ENCODE data around the gene APOBEC3H. TPM values are rescaled to one million over a fixed set of nuclear protein-coding genes. Genes with fewer than 3 reads are reported as not detected.

The APOBEC3H gene
- total RNA-seq, 2 experiments from 2014 or later = 0.67 to 0.85 TPM

DNA sequence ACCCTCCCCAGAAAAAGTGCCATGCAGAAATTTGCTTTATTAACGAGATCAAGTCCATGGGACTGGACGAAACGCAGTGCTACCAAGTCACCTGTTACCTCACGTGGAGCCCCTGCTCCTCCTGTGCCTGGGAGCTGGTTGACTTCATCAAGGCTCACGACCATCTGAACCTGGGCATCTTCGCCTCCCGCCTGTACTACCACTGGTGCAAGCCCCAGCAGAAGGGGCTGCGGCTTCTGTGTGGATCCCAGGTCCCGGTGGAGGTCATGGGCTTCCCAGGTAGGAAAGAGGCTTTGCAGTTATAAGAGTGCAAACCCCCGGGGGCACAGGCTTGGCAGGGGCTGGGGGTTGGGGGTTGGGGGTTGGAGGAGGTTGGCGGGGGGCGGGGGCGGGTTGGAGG lies 4.2 kb downstream of the APOBEC3H start:
- Histone ChIP-seq H3K4me3 (ENCODE audit: low read length) (no peak overlapping the region), H3K27ac (ENCODE audit: low read depth in 1 of 2, low read length in 2 of 2) (no peak overlapping the region), H3K36me3 (ENCODE audit: insufficient read depth, low read length) (no peaks in the 10 kb centered on the region), H3K27me3 (ENCODE audit: control insufficient read depth in 1 of 2, insufficient read depth in 2 of 2, low read length in 2 of 2) (no peaks in the 10 kb centered on the region), H3K4me1 (ENCODE audit: insufficient read depth, low read length) (peaks cover 46% of the 10 kb centered on the region), H3K9me3 (ENCODE audit: control insufficient read depth in 1 of 2, insufficient read depth in 1 of 2, low read length in 2 of 2) (no peaks in the 10 kb centered on the region)
- intact Hi-C loops (cut with DNase I, micrococcal nuclease) = no loop called here
- Mint-ChIP-seq H3K9me3 (no peaks in the 10 kb centered on the region), H3K27ac (no peak overlapping the region), H3K36me3 (ENCODE audit: low read depth) (no peaks in the 10 kb centered on the region), H3K4me1 (ENCODE audit: low read depth) (peaks cover 41% of the 10 kb centered on the region), H3K27me3 (no peaks in the 10 kb centered on the region), H3K4me3 (no peak overlapping the region)
- DNase-seq = no peak
- ChIA-PET POLR2A (no interaction called here), CTCF (no interaction called here)
- no peak for ATAC-seq (ENCODE audit: poor library complexity)
- TF ChIP-seq, protein P1, sequence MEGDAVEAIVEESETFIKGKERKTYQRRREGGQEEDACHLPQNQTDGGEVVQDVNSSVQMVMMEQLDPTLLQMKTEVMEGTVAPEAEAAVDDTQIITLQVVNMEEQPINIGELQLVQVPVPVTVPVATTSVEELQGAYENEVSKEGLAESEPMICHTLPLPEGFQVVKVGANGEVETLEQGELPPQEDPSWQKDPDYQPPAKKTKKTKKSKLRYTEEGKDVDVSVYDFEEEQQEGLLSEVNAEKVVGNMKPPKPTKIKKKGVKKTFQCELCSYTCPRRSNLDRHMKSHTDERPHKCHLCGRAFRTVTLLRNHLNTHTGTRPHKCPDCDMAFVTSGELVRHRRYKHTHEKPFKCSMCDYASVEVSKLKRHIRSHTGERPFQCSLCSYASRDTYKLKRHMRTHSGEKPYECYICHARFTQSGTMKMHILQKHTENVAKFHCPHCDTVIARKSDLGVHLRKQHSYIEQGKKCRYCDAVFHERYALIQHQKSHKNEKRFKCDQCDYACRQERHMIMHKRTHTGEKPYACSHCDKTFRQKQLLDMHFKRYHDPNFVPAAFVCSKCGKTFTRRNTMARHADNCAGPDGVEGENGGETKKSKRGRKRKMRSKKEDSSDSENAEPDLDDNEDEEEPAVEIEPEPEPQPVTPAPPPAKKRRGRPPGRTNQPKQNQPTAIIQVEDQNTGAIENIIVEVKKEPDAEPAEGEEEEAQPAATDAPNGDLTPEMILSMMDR (IDR thresholded peaks at IDR 0.05) = no peak

DNA sequence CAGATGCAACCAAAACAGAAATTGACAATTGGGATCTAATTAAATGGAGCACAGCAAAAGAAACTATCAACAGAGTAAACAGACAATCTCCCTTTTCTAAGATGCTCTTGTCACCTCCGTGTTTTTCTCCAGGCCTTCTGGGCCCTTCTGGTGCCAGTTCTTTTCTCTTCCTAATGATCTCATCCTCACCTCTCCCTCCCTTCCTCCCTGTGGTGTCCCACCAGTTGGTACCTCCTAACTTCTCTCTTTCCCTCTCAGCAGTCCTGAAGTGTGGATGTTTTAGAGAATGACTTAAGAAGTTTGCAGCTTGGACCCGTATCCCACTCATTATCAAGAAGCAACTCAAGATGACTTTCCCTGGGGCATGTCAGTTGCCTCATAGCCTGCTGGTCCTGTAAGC lies 6.4 kb downstream of the APOBEC3H start:
- CTCF ChIA-PET = no interaction called here
- POLR2A ChIA-PET = no interaction called here

DNA sequence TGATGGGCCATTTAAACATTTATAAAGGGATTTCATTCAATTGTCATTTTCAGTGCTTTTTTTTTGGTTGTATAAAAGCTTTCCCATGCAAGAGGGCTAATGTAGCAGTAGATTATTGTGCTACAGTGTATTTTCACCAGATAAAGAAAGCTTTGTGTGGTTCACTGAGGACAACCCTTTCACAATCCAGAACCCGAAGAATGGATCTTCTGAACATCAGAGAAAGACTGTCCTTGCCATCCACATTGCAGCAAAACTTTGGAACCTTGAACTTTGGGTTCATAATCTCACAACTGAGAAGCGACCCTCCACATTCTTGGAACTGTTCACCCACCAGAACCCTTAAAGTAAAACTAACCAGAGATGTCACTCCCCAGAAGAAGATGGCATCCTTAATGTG lies 9.3 kb downstream of the APOBEC3H start:
- CTCF ChIA-PET = no interaction called here
- Mint-ChIP-seq H3K27me3 (no peaks in the 10 kb centered on the region), H3K9me3 (no peaks in the 10 kb centered on the region), H3K4me1 (ENCODE audit: low read depth) (peaks cover 6% of the 10 kb centered on the region), H3K27ac (no peak overlapping the region), H3K36me3 (ENCODE audit: low read depth) (no peaks in the 10 kb centered on the region), H3K4me3 (no peak overlapping the region)
- ATAC-seq (ENCODE audit: poor library complexity) (no peak), DNase-seq (no peak)
- intact Hi-C loops (cut with DNase I, micrococcal nuclease) = no loop called here
- Histone ChIP-seq H3K4me1 (ENCODE audit: insufficient read depth, low read length) (no peaks in the 10 kb centered on the region), H3K27me3 (ENCODE audit: control insufficient read depth in 1 of 2, insufficient read depth in 2 of 2, low read length in 2 of 2) (no peaks in the 10 kb centered on the region), H3K9me3 (ENCODE audit: control insufficient read depth in 1 of 2, insufficient read depth in 1 of 2, low read length in 2 of 2) (no peaks in the 10 kb centered on the region), H3K27ac (ENCODE audit: low read depth in 1 of 2, low read length in 2 of 2) (no peak overlapping the region), H3K36me3 (ENCODE audit: insufficient read depth, low read length) (no peaks in the 10 kb centered on the region), H3K4me3 (ENCODE audit: low read length) (no peak overlapping the region)
- POLR2A ChIA-PET = interaction anchor here (0.6 kb wide), 1 partner anchor 22 kb away, joined by 3 read pairs; no protein-coding TSS in a partner anchor
- TF ChIP-seq, protein P1 (IDR thresholded peaks at IDR 0.05) = no peak

More for the DNA sequence above, 6.4 kb downstream of the APOBEC3H start:
- TF ChIP-seq, protein P1 (IDR thresholded peaks at IDR 0.05) = no peak
- H3K27me3 Mint-ChIP-seq = no peaks in the 10 kb centered on the region
- Histone ChIP-seq H3K27ac (ENCODE audit: low read depth in 1 of 2, low read length in 2 of 2) (no peak overlapping the region), H3K9me3 (ENCODE audit: control insufficient read depth in 1 of 2, insufficient read depth in 1 of 2, low read length in 2 of 2) (no peaks in the 10 kb centered on the region), H3K4me3 (ENCODE audit: low read length) (no peak overlapping the region), H3K36me3 (ENCODE audit: insufficient read depth, low read length) (no peaks in the 10 kb centered on the region), H3K27me3 (ENCODE audit: control insufficient read depth in 1 of 2, insufficient read depth in 2 of 2, low read length in 2 of 2) (no peaks in the 10 kb centered on the region), H3K4me1 (ENCODE audit: insufficient read depth, low read length) (peaks cover 24% of the 10 kb centered on the region)
- no peak for DNase-seq
- H3K4me1 Mint-ChIP-seq (ENCODE audit: low read depth) = peaks cover 25% of the 10 kb centered on the region
- H3K4me3 Mint-ChIP-seq = no peak overlapping the region
- H3K36me3 Mint-ChIP-seq (ENCODE audit: low read depth) = no peaks in the 10 kb centered on the region
- intact Hi-C loops (cut with DNase I, micrococcal nuclease) = no loop called here
- no peak for ATAC-seq (ENCODE audit: poor library complexity)
- H3K27ac Mint-ChIP-seq = no peak overlapping the region
- H3K9me3 Mint-ChIP-seq = no peaks in the 10 kb centered on the region

Measured in CD4-positive, alpha-beta T cell (primary cell).